Measurements from ENCODE around the gene DDX47.
A peak's percentile ranks its signal among the peaks of the same experiment; 100 is the strongest.
"Not testable (repeated sequence)": the region's sequence is repeated elsewhere in the genome, so short reads cannot be mapped to it uniquely, and the experiment has no call there.

DDX47 gene

GRCh38 chr12:12837025-12837812, 24.1 kb downstream of the DDX47 start:
- Histone ChIP-seq H3K36me3 (replicated peaks; ENCODE audit: low read depth, low read length) (peaks cover 53% of the 10 kb centered on the region), H3K4me2 (ENCODE audit: low read length) (no peak overlapping the region), H3K79me2 (ENCODE audit: low read length) (no peaks in the 10 kb centered on the region), H3K9ac (ENCODE audit: low read length) (no peak overlapping the region), H3K9me3 (ENCODE audit: insufficient read depth, low read length) (peaks cover 4% of the 10 kb centered on the region; the same call in 1 of the 2 replicates), H3K27me3 (ENCODE audit: low read depth, low read length) (no peaks in the 10 kb centered on the region), H2AFZ (ENCODE audit: low read depth, low read length) (no peak overlapping the region), H3K27ac (ENCODE audit: low read length) (no peak overlapping the region), H4K20me1 (ENCODE audit: insufficient read depth, low read length) (peaks cover 4% of the 10 kb centered on the region; the same call in 1 of the 2 replicates), H3K4me1 (ENCODE audit: low read length) (peaks cover 13% of the 10 kb centered on the region), H3K4me3 (ENCODE audit: low read length) (no peak overlapping the region)
- no peak for TF ChIP-seq EZH2phosphoT487 (IDR thresholded peaks at IDR 0.05; ENCODE audit: low read depth)
- peak; percentile 62 for TF ChIP-seq CTCF (IDR thresholded peaks at IDR 0.05; ENCODE audit: low read depth, low read length)

GRCh38 chr12:12837813-12838153, 24.6 kb downstream of the DDX47 start:
- H3K27ac ChIP-seq (ENCODE audit: low read length): no peak overlapping the region
- H3K9ac ChIP-seq (ENCODE audit: low read length): no peak overlapping the region
- no peaks in the 10 kb centered on the region for H3K79me2 ChIP-seq (ENCODE audit: low read length)
- H3K27me3 ChIP-seq (ENCODE audit: low read depth, low read length): no peaks in the 10 kb centered on the region
- H2AFZ ChIP-seq (ENCODE audit: low read depth, low read length): no peak overlapping the region
- H4K20me1 ChIP-seq (ENCODE audit: insufficient read depth, low read length): peaks cover 4% of the 10 kb centered on the region; the same call in 1 of the 2 replicates
- H3K4me2 ChIP-seq (ENCODE audit: low read length): no peak overlapping the region
- H3K36me3 ChIP-seq (replicated peaks; ENCODE audit: low read depth, low read length): peaks cover 49% of the 10 kb centered on the region
- H3K9me3 ChIP-seq (ENCODE audit: insufficient read depth, low read length): peaks cover 4% of the 10 kb centered on the region; the same call in 1 of the 2 replicates
- no peak overlapping the region for H3K4me3 ChIP-seq (ENCODE audit: low read length)
- TF ChIP-seq CTCF (IDR thresholded peaks at IDR 0.05; ENCODE audit: low read depth, low read length): no peak
- TF ChIP-seq EZH2phosphoT487 (IDR thresholded peaks at IDR 0.05; ENCODE audit: low read depth): no peak
- peaks cover 13% of the 10 kb centered on the region for H3K4me1 ChIP-seq (ENCODE audit: low read length)

- no peak overlapping the region for H3K4me2 ChIP-seq (ENCODE audit: low read length)
- H3K27ac ChIP-seq (ENCODE audit: low read length): no peak overlapping the region
- peaks cover 11% of the 10 kb centered on the region for H3K4me1 ChIP-seq (ENCODE audit: low read length)
- TF ChIP-seq EZH2phosphoT487 (IDR thresholded peaks at IDR 0.05; ENCODE audit: low read depth): no peak
- H3K4me3 ChIP-seq (ENCODE audit: low read length): no peak overlapping the region
- no peaks in the 10 kb centered on the region for H3K79me2 ChIP-seq (ENCODE audit: low read length)
- no peak overlapping the region for H2AFZ ChIP-seq (ENCODE audit: low read depth, low read length)
- no peaks in the 10 kb centered on the region for H3K27me3 ChIP-seq (ENCODE audit: low read depth, low read length)
- no peak overlapping the region for H3K9ac ChIP-seq (ENCODE audit: low read length)
- H3K9me3 ChIP-seq (ENCODE audit: insufficient read depth, low read length): no peaks in the 10 kb centered on the region
- H3K36me3 ChIP-seq (replicated peaks; ENCODE audit: low read depth, low read length): peaks cover 40% of the 10 kb centered on the region
- H4K20me1 ChIP-seq (ENCODE audit: insufficient read depth, low read length): peaks cover 4% of the 10 kb centered on the region; the same call in 1 of the 2 replicates
These were observed 25.9 kb downstream of the DDX47 start for GRCh38 chr12:12839003-12839395.

GRCh38 chr12:12839439-12839838, 26.3 kb downstream of the DDX47 start:
- Histone ChIP-seq H3K4me1 (ENCODE audit: low read length) (peaks cover 11% of the 10 kb centered on the region), H3K36me3 (replicated peaks; ENCODE audit: low read depth, low read length) (peaks cover 38% of the 10 kb centered on the region)
- H3K4me3 ChIP-seq (ENCODE audit: low read length); H3K9ac ChIP-seq (ENCODE audit: low read length); H2AFZ ChIP-seq (ENCODE audit: low read depth, low read length); H3K79me2 ChIP-seq (ENCODE audit: low read length); H3K9me3 ChIP-seq (ENCODE audit: insufficient read depth, low read length); H4K20me1 ChIP-seq (ENCODE audit: insufficient read depth, low read length); H3K27me3 ChIP-seq (ENCODE audit: low read depth, low read length); H3K4me2 ChIP-seq (ENCODE audit: low read length); H3K27ac ChIP-seq (ENCODE audit: low read length): not testable (repeated sequence)

- Histone ChIP-seq H4K20me1 (ENCODE audit: insufficient read depth, low read length) (peaks cover 4% of the 10 kb centered on the region; the same call in 1 of the 2 replicates), H3K36me3 (replicated peaks; ENCODE audit: low read depth, low read length) (peaks cover 32% of the 10 kb centered on the region), H3K4me2 (ENCODE audit: low read length) (no peak overlapping the region), H3K27ac (ENCODE audit: low read length) (no peak overlapping the region), H2AFZ (ENCODE audit: low read depth, low read length) (no peak overlapping the region), H3K4me1 (ENCODE audit: low read length) (peaks cover 11% of the 10 kb centered on the region), H3K9me3 (ENCODE audit: insufficient read depth, low read length) (no peaks in the 10 kb centered on the region), H3K4me3 (ENCODE audit: low read length) (no peak overlapping the region), H3K9ac (ENCODE audit: low read length) (no peak overlapping the region), H3K79me2 (ENCODE audit: low read length) (no peaks in the 10 kb centered on the region), H3K27me3 (ENCODE audit: low read depth, low read length) (no peaks in the 10 kb centered on the region)
- no peak for TF ChIP-seq EZH2phosphoT487 (IDR thresholded peaks at IDR 0.05; ENCODE audit: low read depth)
- TF ChIP-seq CTCF (IDR thresholded peaks at IDR 0.05; ENCODE audit: low read depth, low read length): no peak
These were observed 26.9 kb downstream of the DDX47 start for GRCh38 chr12:12839873-12840579.

Data from OCI-LY3 (cell line).